Adrenal gland (tissue), 12 donors: ENCODE data around the gene LRRC4C. TPM values are rescaled to one million over a fixed set of nuclear protein-coding genes. Genes with fewer than 3 reads are reported as not detected.

Source experiments
- DNase-seq, 7 donors: peaks; one replicate each; pipeline ENCODE4 v3.0.0-alpha.2; 2019 to 2020
- H3K27ac ChIP-seq, 5 donors: fragments of 200-600 bp; sonication (generic) in 4 of 5; 1 replicate in 3 of 5; 2 replicates in 2 of 5; pipeline versions ENCODE4 v1.5.1 to v1.8.0; 2016 to 2020; ENCODE audit warnings: mild to moderate bottlenecking in 1 of 5
- H3K27me3 ChIP-seq: fragments of 200-600 bp; 2 replicates; pipeline ENCODE4 v1.8.0; 2021
- H3K36me3 ChIP-seq, 2 donors: fragments of 200-600 bp; replicated peaks in 1 of 2; 1 replicate in 1 of 2; 2 replicates in 1 of 2; pipeline versions ENCODE4 v1.5.1 to v1.8.0; 2018 to 2022
- H3K4me1 ChIP-seq, 2 donors: fragments of 200-600 bp; replicated peaks in 1 of 2; 1 replicate in 1 of 2; 2 replicates in 1 of 2; pipeline versions ENCODE4 v1.5.1 to v1.8.0; 2018 to 2021
- H3K4me3 ChIP-seq, 4 donors: fragments of 200-600 bp; sonication (generic) in 3 of 4; one replicate each; pipeline ENCODE4 v1.5.1; 2016 to 2018
- H3K9me3 ChIP-seq, 3 donors: fragments of 200-600 bp; sonication (generic) in 1 of 3; replicated peaks in 1 of 3; 1 replicate in 2 of 3; 2 replicates in 1 of 3; pipeline versions ENCODE4 v1.5.1 to v1.8.0; 2016 to 2021
- CTCF ChIP-seq, 6 experiments: fragments of 450-650 bp in 4 of 6; fragments of 200-600 bp in 2 of 6; sonication (generic) in 1 of 6; IDR thresholded peaks; 1 replicate in 5 of 6; 2 replicates in 1 of 6; pipeline versions ENCODE4 v1.5.1 to v1.8.0; 2016 to 2021; ENCODE audit warnings: antibody characterized with exemption in 6 of 6, mild to moderate bottlenecking in 2 of 6, moderate library complexity in 1 of 6
- POLR2A ChIP-seq, 2 donors: fragments of 450-650 bp; IDR thresholded peaks; one replicate each; pipeline ENCODE4 v1.6.1; 2017; ENCODE audit warnings: antibody characterized with exemption in 2 of 2, mild to moderate bottlenecking in 2 of 2, moderate library complexity in 1 of 2
- WGBS, 4 donors: extraction: QIAGEN DNeasy Blood & Tissue Kit in 2 of 4; methylation state at CpG; one replicate each; pipeline versions ENCODE4 v1.1.5 to v1.1.7; 2013 to 2017; 5-methylcytosine and 5-hydroxymethylcytosine counted together
- intact Hi-C, 2 donors: fragments of 100-400 bp; cut with DNase I; formaldehyde crosslinking; loops; one replicate each; pipeline versions ENCODE4 v1.14.1 to v1.15.0; 2022 to 2023
- polyA plus RNA-seq, 3 donors: library from polyadenylated mRNA; stranded (reverse); fragments of 200-250 nt in 2 of 3; fragments of 350-450 nt in 1 of 3; fragmentation: Illumina TruSeq in 1 of 3; extraction: RNeasy Lipid Tissue Mini Kit (QIAGEN cat#74804) in 1 of 3; gene quantifications; one replicate each; pipeline ENCODE4 v1.2.3, GENCODE V29; 2013 to 2014
- total RNA-seq, 9 donors: library from RNA; depleted of rRNA in 4 of 9; stranded (reverse); fragments of >200 nt in 4 of 9; fragments of 120-200 nt in 1 of 9; fragmentation: NEBNext Ultra II Directional in 1 of 9; extraction: Animal tissue kit (Norgen Biotek cat#: 25700) in 1 of 9; gene quantifications; one replicate each; pipeline versions ENCODE4 v1.1.0 to v1.2.4, GENCODE V29; 2013 to 2023
- donor health status: healthy with polysubstance abuse.
- donor health status: Bipolar disorder and iron deficiency.
- donor health status: DM: yes; HTN: yes; CAD: no.
- donor health status: DM: no; HTN: no; CAD: no.
- donor health status: DM: no; HTN: no; CAD: no.
- donor health status: DM: yes; HTN: yes; CAD: no.

The LRRC4C gene
- total and polyA plus RNA-seq, 12 donors: 1.0 to 10.6 (median 5.5) TPM

DNA sequence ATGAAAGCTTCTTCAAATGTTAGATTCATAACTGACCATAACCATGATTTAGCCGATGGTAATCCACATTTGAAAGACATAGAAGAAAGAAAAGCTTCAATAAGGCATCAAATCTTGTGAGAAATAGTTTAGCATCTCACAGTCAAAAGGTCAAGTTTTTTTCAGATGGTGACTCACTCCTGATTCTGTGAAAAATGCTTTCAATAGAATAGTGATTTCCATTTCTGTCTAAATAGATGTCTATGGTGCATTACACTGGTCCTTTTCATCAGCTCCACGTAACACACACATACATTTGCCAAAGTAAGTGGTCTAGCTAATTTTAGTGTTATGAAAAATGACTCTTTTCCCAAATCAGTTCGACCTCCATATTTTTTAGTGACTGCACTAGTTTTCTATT, 139.2 kb downstream of the LRRC4C start:
- H3K4me3 ChIP-seq: no peak overlapping the region
- TF ChIP-seq CTCF (IDR thresholded peaks at IDR 0.05): no peak
- TF ChIP-seq POLR2A (IDR thresholded peaks at IDR 0.05): no peak
- no peaks in the 10 kb centered on the region for H3K36me3 ChIP-seq
- no peaks in the 10 kb centered on the region for H3K27me3 ChIP-seq
- no peak for DNase-seq
- H3K4me1 ChIP-seq: no peaks in the 10 kb centered on the region
- H3K27ac ChIP-seq: no peak overlapping the region
- intact Hi-C loops: no loop called here
- 44 to 66% (median 58%) methylated on average over 3 of the region's 3 CpGs for WGBS, 4 donors
- H3K9me3 ChIP-seq: no peaks in the 10 kb centered on the region

DNA sequence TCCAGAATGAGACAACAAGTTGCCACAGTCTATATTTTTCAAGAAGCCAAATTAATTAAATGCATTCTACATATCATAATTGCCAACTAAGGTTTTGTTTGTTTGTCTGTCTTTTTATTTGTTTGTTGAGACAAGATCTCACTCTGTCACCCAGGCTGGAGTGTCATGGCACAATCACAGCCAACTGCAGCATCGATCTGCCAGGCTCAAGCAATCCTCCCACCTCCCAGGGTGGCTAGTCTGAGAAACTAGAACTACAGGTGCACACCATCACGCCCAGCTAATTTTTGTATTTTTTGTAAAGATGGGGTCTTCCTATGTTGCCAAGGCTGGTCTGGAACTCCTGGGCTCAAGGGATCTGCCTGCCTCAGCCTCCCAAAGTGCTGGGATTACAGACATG, 140.0 kb downstream of the LRRC4C start:
- Histone ChIP-seq H3K4me1 (no peaks in the 10 kb centered on the region), H3K4me3 (no peak overlapping the region), H3K27me3 (no peaks in the 10 kb centered on the region), H3K36me3 (no peaks in the 10 kb centered on the region), H3K9me3 (no peaks in the 10 kb centered on the region), H3K27ac (no peak overlapping the region)
- intact Hi-C loops: no loop called here
- no peak for TF ChIP-seq POLR2A (IDR thresholded peaks at IDR 0.05)
- TF ChIP-seq CTCF (IDR thresholded peaks at IDR 0.05): no peak
- 82 to 96% (median 88%) methylated on average over 2 of the region's 2 CpGs for WGBS, 4 donors
- no peak for DNase-seq

- WGBS, 4 donors: 24 to 31% (median 27%) methylated on average over 2 of the region's 2 CpGs
- TF ChIP-seq CTCF (IDR thresholded peaks at IDR 0.05): no peak
- TF ChIP-seq POLR2A (IDR thresholded peaks at IDR 0.05): no peak
- DNase-seq: peak; percentile 19 to 58 (median 44)
These were observed 142.7 kb downstream of the LRRC4C start for GRCh38 chr11:41316751-41317150.

DNA sequence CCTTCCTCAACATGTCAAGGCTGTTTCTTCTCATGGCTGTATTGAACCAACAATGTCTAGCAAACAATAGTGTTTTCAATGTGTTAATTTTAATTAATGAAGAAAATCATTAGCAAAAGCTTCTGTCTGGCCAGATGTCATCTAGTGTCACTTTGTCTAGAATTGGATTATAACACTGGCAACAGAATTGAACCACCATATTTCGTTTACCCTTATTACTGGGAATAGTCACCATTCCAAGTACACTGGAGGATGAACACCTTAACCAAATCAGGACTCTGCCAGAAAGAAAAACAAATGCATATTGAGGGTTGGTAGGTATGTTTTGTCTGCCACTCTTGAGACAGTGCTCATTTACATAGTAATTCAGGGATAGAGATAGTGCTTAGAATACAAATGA, 146.2 kb downstream of the LRRC4C start:
- Histone ChIP-seq H3K36me3 (no peaks in the 10 kb centered on the region), H3K4me1 (no peaks in the 10 kb centered on the region), H3K27me3 (no peaks in the 10 kb centered on the region), H3K9me3 (no peaks in the 10 kb centered on the region), H3K4me3 (no peak overlapping the region), H3K27ac (no peak overlapping the region)
- WGBS, 4 donors: 82 to 88% (median 84%) methylated on average over 1 of the region's 1 CpG
- intact Hi-C loops: no loop called here
- no peak for DNase-seq
- no peak for TF ChIP-seq CTCF (IDR thresholded peaks at IDR 0.05)

More at GRCh38 chr11:41316751-41317150, 142.7 kb downstream of the LRRC4C start:
- Histone ChIP-seq H3K9me3 (no peaks in the 10 kb centered on the region), H3K27me3 (no peaks in the 10 kb centered on the region), H3K4me3 (peak overlapping the region in 1 of 4 donors; percentile 16), H3K4me1 (no peaks in the 10 kb centered on the region), H3K36me3 (no peaks in the 10 kb centered on the region), H3K27ac (peak overlapping the region in 4 of 5 donors; percentile 43 to 73 (median 54))
- intact Hi-C loops: no loop called here
